Omental fat pad (tissue), 4 donors: ENCODE results near the gene EDN2. TPM values are rescaled to one million over a fixed set of nuclear protein-coding genes. Genes with fewer than 3 reads are reported as not detected.

ENCODE experiments used
- ATAC-seq: fragments of 150-250 bp; one replicate; pipeline ENCODE4 v1.9.1; 2016; ENCODE audit warnings: mild to moderate bottlenecking, moderate library complexity; ENCODE audit not compliant: low FRiP score
- DNase-seq: peaks from one replicate; pipeline ENCODE4 v3.0.0-alpha.2; 2019; ENCODE audit warnings: low spot score
- total RNA-seq, 4 donors: library from RNA; depleted of rRNA; stranded (reverse); fragments of >200 nt; gene quantifications; one replicate each; pipeline ENCODE4 v1.1.0, GENCODE V29; 2016
- TF ChIP-seq, protein P1 (sequence below), 3 donors: fragments of 450-650 bp; IDR thresholded peaks; one replicate each; pipeline ENCODE4 v1.5.1; 2016 to 2017; ENCODE audit warnings: antibody characterized with exemption in 3 of 3, mild to moderate bottlenecking in 3 of 3, moderate library complexity in 2 of 3

The EDN2 gene
- total RNA-seq, 4 donors from 2014 or later: not detected

DNA sequence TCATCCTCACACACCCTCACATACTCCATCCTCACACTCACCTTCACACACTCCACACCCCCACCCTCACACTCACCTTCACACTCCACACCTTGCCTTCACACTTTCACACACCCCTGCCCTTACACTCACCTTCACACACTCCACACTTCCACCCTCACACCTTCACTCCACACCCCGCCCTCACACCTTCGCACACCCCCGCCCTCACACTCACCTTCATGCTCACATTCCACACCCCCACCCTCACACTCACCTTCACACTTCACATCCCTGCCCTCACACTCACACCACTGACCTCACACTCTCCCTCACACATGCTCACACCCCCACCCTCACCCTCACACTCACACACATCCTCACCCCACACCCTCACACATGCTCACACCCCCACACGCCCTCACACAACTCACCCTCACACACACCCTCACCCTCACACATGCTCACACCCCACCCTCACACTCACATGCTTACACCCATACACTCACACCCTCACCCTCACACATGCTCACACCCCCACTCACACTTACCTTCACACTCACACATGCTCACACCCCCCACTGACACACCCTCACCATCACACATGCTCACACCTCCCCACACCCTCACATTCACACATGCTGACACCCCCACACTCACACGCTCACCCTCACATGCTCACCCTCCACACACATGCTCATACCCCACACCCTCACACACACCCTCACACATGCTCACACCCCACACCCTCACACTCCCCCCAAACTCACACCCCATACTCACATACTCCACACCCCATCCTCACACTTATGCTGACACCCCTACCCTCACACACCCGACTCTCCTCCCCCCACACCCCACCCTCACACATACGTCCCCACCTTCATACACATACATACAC is 44.5 kb upstream of the EDN2 start:
- DNase-seq (no peak), ATAC-seq (no peak)
- TF ChIP-seq, protein P1, sequence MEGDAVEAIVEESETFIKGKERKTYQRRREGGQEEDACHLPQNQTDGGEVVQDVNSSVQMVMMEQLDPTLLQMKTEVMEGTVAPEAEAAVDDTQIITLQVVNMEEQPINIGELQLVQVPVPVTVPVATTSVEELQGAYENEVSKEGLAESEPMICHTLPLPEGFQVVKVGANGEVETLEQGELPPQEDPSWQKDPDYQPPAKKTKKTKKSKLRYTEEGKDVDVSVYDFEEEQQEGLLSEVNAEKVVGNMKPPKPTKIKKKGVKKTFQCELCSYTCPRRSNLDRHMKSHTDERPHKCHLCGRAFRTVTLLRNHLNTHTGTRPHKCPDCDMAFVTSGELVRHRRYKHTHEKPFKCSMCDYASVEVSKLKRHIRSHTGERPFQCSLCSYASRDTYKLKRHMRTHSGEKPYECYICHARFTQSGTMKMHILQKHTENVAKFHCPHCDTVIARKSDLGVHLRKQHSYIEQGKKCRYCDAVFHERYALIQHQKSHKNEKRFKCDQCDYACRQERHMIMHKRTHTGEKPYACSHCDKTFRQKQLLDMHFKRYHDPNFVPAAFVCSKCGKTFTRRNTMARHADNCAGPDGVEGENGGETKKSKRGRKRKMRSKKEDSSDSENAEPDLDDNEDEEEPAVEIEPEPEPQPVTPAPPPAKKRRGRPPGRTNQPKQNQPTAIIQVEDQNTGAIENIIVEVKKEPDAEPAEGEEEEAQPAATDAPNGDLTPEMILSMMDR (IDR thresholded peaks at IDR 0.05): no peak

DNA sequence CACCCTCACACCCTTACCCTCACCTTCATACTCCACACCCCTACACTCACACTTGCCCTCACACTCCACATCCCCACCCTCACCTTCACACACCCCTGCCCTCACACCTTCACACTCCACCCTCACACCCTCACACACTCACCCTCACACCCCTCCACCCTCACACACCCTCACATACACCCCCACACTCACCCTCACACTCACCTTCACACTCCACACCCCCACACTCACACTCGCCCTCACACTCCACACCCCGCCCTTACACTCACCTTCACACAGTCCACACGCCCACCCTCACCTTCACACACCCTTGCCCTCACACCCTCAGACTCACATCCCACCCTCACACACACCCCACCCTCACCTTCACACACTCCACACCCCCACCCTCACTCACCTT is 43.6 kb upstream of the EDN2 start:
- no peak for DNase-seq
- TF ChIP-seq, protein P1 (IDR thresholded peaks at IDR 0.05): no peak
- ATAC-seq: no peak

DNA sequence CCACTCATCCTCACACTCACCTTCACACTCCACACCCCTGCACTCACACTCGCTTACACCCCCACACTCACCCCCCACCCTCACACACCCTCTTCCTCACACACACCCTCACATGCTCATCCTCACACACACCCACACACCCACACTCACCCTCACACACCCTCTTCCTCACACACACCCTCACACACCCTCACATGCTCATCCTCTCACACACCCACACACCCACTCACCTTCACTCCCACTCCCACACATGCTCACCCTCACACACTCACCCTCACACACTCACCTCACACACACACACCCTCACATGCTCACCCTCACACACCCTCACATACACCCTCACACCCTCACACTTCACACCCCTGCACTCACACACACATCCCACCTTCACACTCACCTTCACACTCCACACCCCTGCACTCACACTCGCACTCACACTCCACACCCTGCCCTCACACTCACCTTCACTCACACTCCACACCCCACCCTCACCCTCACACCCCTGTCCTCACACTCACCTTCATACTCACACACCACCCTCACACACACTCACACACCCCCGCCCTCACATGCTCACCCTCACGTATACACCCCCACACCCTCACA is 42.6 kb upstream of the EDN2 start:
- TF ChIP-seq, protein P1 (IDR thresholded peaks at IDR 0.05): no peak
- DNase-seq: no peak
- no peak for ATAC-seq

DNA sequence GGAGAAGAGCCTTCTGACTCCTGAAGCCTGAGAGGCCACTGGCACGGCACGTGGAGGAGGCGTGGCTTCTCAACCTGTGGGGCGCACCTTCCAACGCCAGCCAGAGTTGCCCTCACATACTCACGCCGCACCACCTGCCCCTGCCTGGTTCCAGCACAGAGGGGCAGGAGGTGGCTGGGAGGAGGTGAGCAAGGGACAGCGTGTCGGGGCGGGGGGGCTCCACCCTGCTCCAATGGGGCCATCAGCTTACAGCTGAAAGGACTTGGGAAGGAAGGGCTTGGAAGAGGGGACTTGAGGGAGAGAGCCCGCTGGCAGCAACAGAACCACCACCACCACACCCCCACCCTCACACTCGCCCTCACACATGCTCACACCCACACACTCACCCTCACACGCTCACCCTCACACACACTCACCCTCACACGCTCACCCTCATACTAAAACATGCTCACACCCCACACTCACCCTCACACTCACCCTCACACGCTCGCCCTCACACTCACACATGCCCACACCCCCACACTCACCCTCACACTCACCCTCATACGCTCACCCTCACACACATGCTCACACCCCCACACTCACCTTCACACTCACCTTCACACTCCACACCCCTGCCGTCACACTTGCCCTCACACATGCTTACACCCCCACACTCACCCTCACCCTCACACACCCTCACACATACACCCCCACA is 41.6 kb upstream of the EDN2 start:
- DNase-seq: no peak
- TF ChIP-seq, protein P1 (IDR thresholded peaks at IDR 0.05): no peak
- ATAC-seq: no peak

DNA sequence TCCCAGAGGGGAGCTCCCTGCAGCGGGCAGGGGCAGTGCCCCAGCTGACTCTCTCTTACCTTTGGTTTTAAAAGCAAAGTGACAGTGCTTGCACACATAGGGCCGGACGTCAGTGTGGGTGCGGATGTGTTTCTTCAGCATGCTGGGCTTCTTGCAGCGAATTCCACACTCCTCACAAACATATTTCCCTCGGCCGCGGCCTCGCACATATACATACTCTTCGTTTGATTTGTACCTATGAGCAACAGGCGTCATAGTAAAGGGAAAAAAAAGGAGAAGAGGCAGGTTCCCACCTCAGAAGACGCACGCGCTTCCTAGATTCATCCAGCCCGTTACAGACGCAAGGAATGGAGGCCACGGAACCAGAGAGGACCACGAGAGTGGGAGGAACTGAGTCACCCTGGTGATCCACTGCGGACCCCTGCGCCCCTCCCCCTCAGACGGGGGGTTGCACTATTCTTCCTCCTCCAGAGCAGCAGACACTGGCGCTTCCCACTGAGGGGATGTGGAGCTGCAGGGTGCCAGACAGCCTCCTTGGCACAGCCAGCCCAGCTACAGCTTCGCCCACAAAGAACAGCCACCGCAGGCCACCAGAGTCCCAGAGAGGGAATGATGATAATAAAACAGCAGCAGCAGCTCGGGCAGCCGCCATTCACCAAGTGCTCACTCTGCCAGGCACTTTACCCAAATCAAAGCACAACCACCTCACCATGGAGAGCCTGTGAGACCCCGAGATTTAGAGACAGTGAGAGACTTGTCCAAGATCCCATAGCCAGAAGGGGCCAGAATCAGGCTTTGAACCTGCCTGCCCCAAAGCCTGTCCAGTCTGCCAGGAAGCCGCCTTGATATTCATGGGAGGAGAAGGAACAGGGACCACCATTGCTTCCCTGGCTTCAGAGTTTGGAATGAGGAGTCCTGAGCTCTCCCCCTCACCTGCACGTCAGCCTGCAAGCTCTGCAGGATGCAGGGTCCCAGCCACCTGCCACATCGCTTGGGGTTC is 40.5 kb upstream of the EDN2 start:
- ATAC-seq (no peak), DNase-seq (no peak)
- TF ChIP-seq, protein P1 (IDR thresholded peaks at IDR 0.05): no peak

DNA sequence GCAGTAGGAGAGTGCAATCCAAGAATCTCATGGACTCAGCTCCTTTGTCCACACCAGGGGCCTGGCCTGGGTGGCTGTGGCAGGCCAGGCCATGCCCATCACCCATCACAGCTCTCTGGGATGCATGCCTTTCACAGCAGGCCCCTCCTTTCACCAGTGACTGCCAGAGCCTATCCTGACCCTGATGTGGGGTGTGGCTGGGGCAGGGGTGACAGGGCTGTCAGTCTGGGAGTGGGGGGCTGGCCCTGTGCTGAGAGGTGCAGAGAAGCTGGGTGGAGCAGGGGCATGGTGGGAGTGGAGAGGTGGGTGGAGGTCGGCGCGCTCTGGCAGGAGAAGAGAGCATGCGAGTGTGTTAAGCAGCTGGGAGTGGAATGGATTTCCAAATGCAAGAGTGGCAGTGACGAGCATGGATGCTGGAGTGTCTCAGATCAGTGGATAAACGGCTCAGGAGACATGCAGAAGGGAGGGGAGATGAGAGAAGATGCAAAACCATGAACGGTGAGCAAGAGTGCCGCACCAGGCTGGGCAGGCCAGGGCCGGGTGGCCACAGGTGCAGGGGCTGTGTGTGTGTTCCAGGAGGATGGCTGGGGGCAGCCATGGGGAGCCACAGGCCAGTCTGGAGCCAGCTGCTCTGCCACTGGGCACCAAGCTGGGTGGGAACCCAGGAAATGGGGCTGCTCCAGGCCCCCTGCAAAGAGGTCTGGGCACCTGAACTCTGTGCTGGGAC is 39.6 kb upstream of the EDN2 start:
- no peak for ATAC-seq
- TF ChIP-seq, protein P1 (IDR thresholded peaks at IDR 0.05): no peak
- DNase-seq: no peak
